LNCaP clone FGC (cell line): Measurements from ENCODE around the gene ADD2.

Experiments
- DNase-seq: peaks from one replicate; pipeline ENCODE4 v3.0.0-alpha.2; 2011; ENCODE audit warnings: low read depth
- H3K4me3 ChIP-seq: 2 replicates; pipeline ENCODE4 v1.5.1; 2011; ENCODE audit warnings: mild to moderate bottlenecking, low read depth, low read length, control low read depth
- TF ChIP-seq, protein P1 (sequence below): IDR thresholded peaks from 2 replicates; pipeline ENCODE4 v1.5.1; 2012; ENCODE audit warnings: mild to moderate bottlenecking; ENCODE audit not compliant: control insufficient read depth, insufficient read depth; ENCODE audit errors: extremely low read depth

Gene ADD2

GRCh38 chr2:70716951-70717350 lies 51.0 kb downstream of the ADD2 start:
- TF ChIP-seq, protein P1, sequence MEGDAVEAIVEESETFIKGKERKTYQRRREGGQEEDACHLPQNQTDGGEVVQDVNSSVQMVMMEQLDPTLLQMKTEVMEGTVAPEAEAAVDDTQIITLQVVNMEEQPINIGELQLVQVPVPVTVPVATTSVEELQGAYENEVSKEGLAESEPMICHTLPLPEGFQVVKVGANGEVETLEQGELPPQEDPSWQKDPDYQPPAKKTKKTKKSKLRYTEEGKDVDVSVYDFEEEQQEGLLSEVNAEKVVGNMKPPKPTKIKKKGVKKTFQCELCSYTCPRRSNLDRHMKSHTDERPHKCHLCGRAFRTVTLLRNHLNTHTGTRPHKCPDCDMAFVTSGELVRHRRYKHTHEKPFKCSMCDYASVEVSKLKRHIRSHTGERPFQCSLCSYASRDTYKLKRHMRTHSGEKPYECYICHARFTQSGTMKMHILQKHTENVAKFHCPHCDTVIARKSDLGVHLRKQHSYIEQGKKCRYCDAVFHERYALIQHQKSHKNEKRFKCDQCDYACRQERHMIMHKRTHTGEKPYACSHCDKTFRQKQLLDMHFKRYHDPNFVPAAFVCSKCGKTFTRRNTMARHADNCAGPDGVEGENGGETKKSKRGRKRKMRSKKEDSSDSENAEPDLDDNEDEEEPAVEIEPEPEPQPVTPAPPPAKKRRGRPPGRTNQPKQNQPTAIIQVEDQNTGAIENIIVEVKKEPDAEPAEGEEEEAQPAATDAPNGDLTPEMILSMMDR, result no peak
- DNase-seq, result no peak
- no peak overlapping the region for H3K4me3 ChIP-seq

DNA sequence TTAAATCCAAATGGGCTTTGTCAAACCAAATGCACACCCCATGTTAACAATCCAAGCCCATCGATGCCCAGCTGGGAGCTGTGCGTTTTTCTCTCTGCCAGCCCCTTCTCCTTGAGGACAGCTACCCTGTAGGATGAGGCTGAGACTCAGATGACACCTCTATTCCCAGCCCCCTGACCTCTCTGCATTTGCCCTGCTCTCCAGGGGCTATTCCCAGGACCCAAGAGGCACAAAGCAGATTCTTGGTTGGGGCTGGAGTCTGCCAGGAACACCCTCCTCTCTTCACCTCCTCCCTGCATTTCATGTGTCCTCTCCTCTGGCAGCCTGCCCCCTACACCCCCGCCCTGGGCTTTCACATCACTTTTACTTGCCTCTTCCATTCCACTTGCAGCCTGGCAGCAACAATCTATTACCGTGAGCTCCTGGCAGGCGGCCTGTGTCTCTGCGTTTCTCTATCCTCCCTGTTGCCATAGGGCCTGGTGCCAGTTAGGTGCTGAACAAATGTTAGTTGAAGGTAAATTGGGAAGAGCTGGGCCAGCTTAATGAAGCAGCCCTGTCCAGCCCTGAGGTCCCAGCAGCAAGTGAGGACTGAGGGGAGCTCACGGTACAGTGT lies 51.8 kb downstream of the ADD2 start:
- TF ChIP-seq, protein P1, result no peak
- no peak overlapping the region for H3K4me3 ChIP-seq
- peak; percentile 50 for DNase-seq

DNA sequence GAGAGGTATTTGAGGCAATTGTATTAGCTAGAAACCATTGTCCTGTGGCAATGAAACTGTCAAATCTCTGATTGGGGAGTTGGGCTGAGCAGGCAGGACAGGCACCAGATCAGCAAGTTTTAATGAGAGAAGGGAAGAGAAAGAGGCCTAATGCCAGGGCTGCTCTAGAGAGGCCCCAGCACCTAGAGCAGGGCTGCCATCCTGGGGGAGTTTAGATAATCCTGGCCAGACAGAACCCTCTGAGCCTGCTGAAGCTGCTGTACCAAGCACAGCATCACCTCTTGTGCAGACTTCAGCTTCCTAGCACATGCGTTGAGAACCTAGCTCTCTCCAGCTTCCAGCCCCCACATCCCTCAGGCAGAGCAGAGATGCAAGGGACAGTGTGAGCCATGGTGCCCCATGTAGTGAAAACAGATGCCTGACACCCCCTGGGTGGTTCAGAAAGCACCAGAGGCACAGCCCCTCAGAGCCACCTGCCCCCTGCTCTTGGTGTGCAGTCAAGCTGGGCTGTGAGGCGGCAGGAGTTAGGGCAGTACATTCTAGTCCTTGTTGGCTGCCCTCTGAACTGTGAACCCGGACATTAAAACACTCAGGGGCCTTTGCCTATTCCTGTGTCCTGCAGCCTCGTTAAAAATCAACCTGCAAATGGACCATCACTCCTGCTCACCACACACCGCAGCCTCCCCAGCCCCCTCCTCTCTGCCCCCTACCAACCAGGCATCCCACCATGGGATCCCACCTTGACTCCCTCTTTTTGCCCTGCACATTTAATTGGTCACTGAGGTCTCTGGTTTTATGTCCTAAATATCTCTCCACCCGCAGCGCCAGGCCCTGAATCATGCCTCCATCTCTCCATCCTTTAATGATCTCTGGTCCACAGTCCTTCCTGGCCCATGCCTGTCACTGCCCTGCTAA lies 52.7 kb downstream of the ADD2 start:
- no peak for DNase-seq
- no peak overlapping the region for H3K4me3 ChIP-seq
- TF ChIP-seq, protein P1, result no peak

- TF ChIP-seq, protein P1, result no peak
- no peak for DNase-seq
- no peak overlapping the region for H3K4me3 ChIP-seq
These were observed 53.7 kb downstream of the ADD2 start for GRCh38 chr2:70714141-70714905.

GRCh38 chr2:70712916-70713315 lies 55.1 kb downstream of the ADD2 start:
- no peak overlapping the region for H3K4me3 ChIP-seq
- DNase-seq, result no peak
- TF ChIP-seq, protein P1, result no peak

GRCh38 chr2:70711191-70711590 lies 56.8 kb downstream of the ADD2 start:
- TF ChIP-seq, protein P1, result no peak
- H3K4me3 ChIP-seq, result no peak overlapping the region
- DNase-seq, result no peak
